ENCODE data around the gene CLUH. TPM values are rescaled to one million over a fixed set of nuclear protein-coding genes. Genes with fewer than 3 reads are reported as not detected.

Gene CLUH
- polyA plus RNA-seq, 10 donors = 25.3 to 43.6 (median 35.3) TPM

Other genes starting within 250 kb of the CLUH start
- gene METTL16, start 199.9 kb downstream of the CLUH start, polyA plus RNA-seq (ENCODE audit: insufficient read length in 10 of 10) = 10 to 100 TPM; 17.7 to 23.8 (median 20.6) TPM
- 100 to 1,000 TPM in 5 of 10 donors, 10 to 100 TPM in 5; 70.6 to 131 (median 97.4) TPM for gene PAFAH1B1, start 118.1 kb downstream of the CLUH start, polyA plus RNA-seq (ENCODE audit: insufficient read length in 10 of 10)
- under 1 TPM in 8 of 10 donors, not detected in 2; 0.07 to 0.27 (median 0.16) TPM for gene CCDC92B, start 37.9 kb upstream of the CLUH start, polyA plus RNA-seq (ENCODE audit: insufficient read length in 10 of 10)
- 1 to 10 TPM; 1.5 to 3.7 (median 2.7) TPM for gene RAP1GAP2, start 84.7 kb upstream of the CLUH start, polyA plus RNA-seq (ENCODE audit: insufficient read length in 10 of 10)